GM23248 (cell line): ENCODE measurements around the gene ZNF804B. TPM values are rescaled to one million over a fixed set of nuclear protein-coding genes. Genes with fewer than 3 reads are reported as not detected.

Experiments used
- DNase-seq: peaks from one replicate; pipeline ENCODE4 v3.0.0-alpha.2; 2015
- H2AFZ ChIP-seq: fragments of 200-600 bp; sonication (generic); 2 replicates; pipeline ENCODE4 v1.6.1; 2016; ENCODE audit warnings: antibody characterized with exemption
- H3F3A ChIP-seq: fragments of 200-600 bp; sonication (generic); 2 replicates; pipeline ENCODE4 v1.6.1; 2016; ENCODE audit warnings: mild to moderate bottlenecking, antibody characterized with exemption, mixed run types; ENCODE audit not compliant: insufficient read depth
- H3K27ac ChIP-seq: fragments of 200-600 bp; sonication (generic); 2 replicates; pipeline ENCODE4 v1.5.1; 2016; ENCODE audit warnings: mild to moderate bottlenecking
- H3K27me3 ChIP-seq: fragments of 200-600 bp; sonication (generic); replicated peaks from 2 replicates; pipeline ENCODE4 v1.6.1; 2016; ENCODE audit warnings: mild to moderate bottlenecking; ENCODE audit not compliant: insufficient read depth
- H3K36me3 ChIP-seq: fragments of 200-600 bp; sonication (generic); 2 replicates; pipeline ENCODE4 v1.6.1; 2016; ENCODE audit warnings: low read depth, mild to moderate bottlenecking
- H3K4me1 ChIP-seq: fragments of 200-600 bp; sonication (generic); 2 replicates; pipeline ENCODE4 v1.6.1; 2016; ENCODE audit warnings: mild to moderate bottlenecking; ENCODE audit not compliant: insufficient read depth
- H3K4me2 ChIP-seq: fragments of 200-600 bp; sonication (generic); one replicate; pipeline ENCODE4 v1.6.1; 2016; ENCODE audit warnings: mild to moderate bottlenecking; ENCODE audit not compliant: unreplicated experiment
- H3K4me3 ChIP-seq: fragments of 200-600 bp; sonication (generic); 2 replicates; pipeline ENCODE4 v1.5.1; 2016; ENCODE audit warnings: mild to moderate bottlenecking
- H3K79me2 ChIP-seq: fragments of 200-600 bp; sonication (generic); 2 replicates; pipeline ENCODE4 v1.6.1; 2016; ENCODE audit warnings: mild to moderate bottlenecking; ENCODE audit not compliant: insufficient read depth
- H3K9ac ChIP-seq: fragments of 200-600 bp; sonication (generic); 2 replicates; pipeline ENCODE4 v1.6.1; 2016; ENCODE audit warnings: mild to moderate bottlenecking
- H3K9me2 ChIP-seq: fragments of 200-600 bp; sonication (generic); 2 replicates; pipeline ENCODE4 v1.6.1; 2016; ENCODE audit warnings: mixed run types, mild to moderate bottlenecking, moderate library complexity; ENCODE audit not compliant: insufficient read depth
- H3K9me3 ChIP-seq: fragments of 200-600 bp; sonication (generic); one replicate; pipeline ENCODE4 v1.6.1; 2017; ENCODE audit warnings: low read depth
- H4K20me1 ChIP-seq: fragments of 200-600 bp; sonication (generic); 2 replicates; pipeline ENCODE4 v1.6.0; 2016; ENCODE audit not compliant: insufficient read depth
- EZH2 ChIP-seq: fragments of 200-600 bp; sonication (generic); IDR thresholded peaks from 2 replicates; pipeline ENCODE4 v1.6.1; 2018; ENCODE audit warnings: antibody characterized with exemption, mild to moderate bottlenecking; ENCODE audit not compliant: insufficient read depth, poor library complexity, severe bottlenecking
- EZH2phosphoT487 ChIP-seq: fragments of 200-600 bp; sonication (generic); IDR thresholded peaks from 2 replicates; pipeline ENCODE4 v1.6.1; 2018; ENCODE audit warnings: antibody characterized with exemption, moderate library complexity, mild to moderate bottlenecking, low read depth; ENCODE audit not compliant: insufficient read depth
- WGBS, 2 experiments: methylation state at CpG; one replicate each; pipeline ENCODE4 v1.1.6; 2015 to 2017; ENCODE audit warnings: low lambda C conversion rate in 2 of 2, low coverage in 1 of 2; ENCODE audit errors: missing lambda C conversion rate in 2 of 2; 5-methylcytosine and 5-hydroxymethylcytosine counted together
- in situ Hi-C: fragments of 300-500 bp; cut with MboI; formaldehyde crosslinking; loops from 2 replicates; pipeline ENCODE4 v1.15.0; 2020
- polyA plus RNA-seq: library from polyadenylated mRNA; unstranded; fragments of >200 nt; fragmentation: Nextera tagmentation; extraction: Ambion mirVana; gene quantifications from 2 replicates; pipeline ENCODE4 v1.2.1, GENCODE V29; 2016
- total RNA-seq: library from RNA; depleted of rRNA; stranded (reverse); fragments of >200 nt; shearing (Covaris generic); gene quantifications from 2 replicates; pipeline ENCODE4 v1.2.3, GENCODE V29; 2014

ZNF804B gene
- total and polyA plus RNA-seq, 2 experiments from 2014 or later, result not detected

- Histone ChIP-seq H3K9ac (no peak overlapping the region), H3K9me2 (no peaks in the 10 kb centered on the region), H3K79me2 (no peaks in the 10 kb centered on the region), H3K4me1 (no peaks in the 10 kb centered on the region), H2AFZ (no peak overlapping the region), H3F3A (no peaks in the 10 kb centered on the region), H4K20me1 (no peaks in the 10 kb centered on the region), H3K36me3 (no peaks in the 10 kb centered on the region), H3K4me3 (no peak overlapping the region), H3K27me3 (no peaks in the 10 kb centered on the region), H3K9me3 (no peaks in the 10 kb centered on the region), H3K4me2 (no peak overlapping the region), H3K27ac (no peak overlapping the region)
- WGBS, 2 experiments, result 25 to 35% methylated on average over 2 of the region's 2 CpGs
- in situ Hi-C loops, result no loop called here
- DNase-seq, result no peak
- TF ChIP-seq EZH2phosphoT487 (no peak), EZH2 (no peak)
Measured at GRCh38 chr7:89265631-89266030, 506.1 kb downstream of the ZNF804B start.

DNA sequence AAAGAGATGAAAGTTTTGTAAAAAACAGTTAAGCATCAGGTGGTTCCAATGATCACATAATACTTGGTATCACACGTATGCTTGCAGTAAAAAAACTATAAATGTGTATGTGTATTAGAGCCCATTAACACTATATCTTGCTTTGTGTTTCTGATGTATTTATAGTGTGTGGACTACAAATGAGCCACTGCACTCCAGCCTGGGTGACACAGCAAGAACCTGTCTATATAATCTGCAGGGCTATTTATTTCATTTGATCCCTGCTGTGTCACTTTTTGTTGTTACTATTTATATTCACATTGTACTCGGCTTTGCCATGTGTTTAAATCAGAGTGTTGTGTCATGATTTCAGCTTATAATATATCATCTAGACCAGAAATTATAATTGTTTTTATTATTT lies 523.8 kb downstream of the ZNF804B start:
- Histone ChIP-seq H3K9me2 (no peaks in the 10 kb centered on the region), H3K9me3 (no peaks in the 10 kb centered on the region), H3K79me2 (no peaks in the 10 kb centered on the region), H3K9ac (no peak overlapping the region), H3K4me2 (no peak overlapping the region), H3K27me3 (no peaks in the 10 kb centered on the region), H3K27ac (no peak overlapping the region), H3F3A (no peaks in the 10 kb centered on the region), H3K36me3 (no peaks in the 10 kb centered on the region), H2AFZ (no peak overlapping the region), H4K20me1 (no peaks in the 10 kb centered on the region), H3K4me3 (no peak overlapping the region), H3K4me1 (no peaks in the 10 kb centered on the region)
- TF ChIP-seq EZH2, result no peak
- no peak for TF ChIP-seq EZH2phosphoT487
- WGBS, 2 experiments, result 26 to 31% methylated on average over 2 of the region's 2 CpGs
- in situ Hi-C loops, result no loop called here
- no peak for DNase-seq

DNA sequence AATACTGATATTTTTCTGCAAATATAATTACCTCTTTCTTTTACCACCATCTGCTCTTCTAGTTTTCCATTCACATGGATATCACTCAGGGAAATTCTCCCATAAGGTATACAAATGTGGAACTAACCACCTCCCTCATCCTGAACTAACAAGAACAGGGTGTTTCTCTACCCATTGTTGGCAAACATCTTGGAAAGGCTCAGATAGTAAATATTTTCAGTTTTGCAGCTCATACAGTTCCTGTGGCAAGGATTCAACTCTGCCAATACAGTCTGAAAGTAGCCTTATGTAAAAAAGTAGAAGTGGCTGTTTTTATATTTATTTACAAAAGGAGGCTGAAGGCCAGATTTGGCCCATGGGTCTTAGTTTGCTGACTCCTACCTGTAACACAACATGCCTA lies 549.0 kb downstream of the ZNF804B start:
- Histone ChIP-seq H3K4me1 (no peaks in the 10 kb centered on the region), H3K27ac (no peak overlapping the region), H3K4me2 (no peak overlapping the region), H3K36me3 (no peaks in the 10 kb centered on the region), H4K20me1 (no peaks in the 10 kb centered on the region), H3F3A (no peaks in the 10 kb centered on the region), H3K79me2 (no peaks in the 10 kb centered on the region), H3K9me2 (no peaks in the 10 kb centered on the region), H3K4me3 (no peak overlapping the region), H3K9me3 (no peaks in the 10 kb centered on the region), H2AFZ (no peak overlapping the region), H3K27me3 (no peaks in the 10 kb centered on the region), H3K9ac (no peak overlapping the region)
- no peak for DNase-seq
- in situ Hi-C loops, result no loop called here
- TF ChIP-seq EZH2phosphoT487 (no peak), EZH2 (no peak)

- no peaks in the 10 kb centered on the region for H3K27me3 ChIP-seq
- H3K9ac ChIP-seq, result no peak overlapping the region
- H3K27ac ChIP-seq, result no peak overlapping the region
- no peak overlapping the region for H3K4me3 ChIP-seq
- no peaks in the 10 kb centered on the region for H4K20me1 ChIP-seq
- H3K4me1 ChIP-seq, result no peaks in the 10 kb centered on the region
- no peaks in the 10 kb centered on the region for H3K9me2 ChIP-seq
- H3F3A ChIP-seq, result no peaks in the 10 kb centered on the region
- 55 to 61% methylated on average over 4 of the region's 4 CpGs for WGBS, 2 experiments
- TF ChIP-seq EZH2 (no peak), EZH2phosphoT487 (no peak)
- no peak overlapping the region for H3K4me2 ChIP-seq
- no peaks in the 10 kb centered on the region for H3K79me2 ChIP-seq
- in situ Hi-C loops, result no loop called here
- no peaks in the 10 kb centered on the region for H3K9me3 ChIP-seq
- H3K36me3 ChIP-seq, result no peaks in the 10 kb centered on the region
- DNase-seq, result no peak
- H2AFZ ChIP-seq, result no peak overlapping the region
Measured at GRCh38 chr7:89311886-89312285, 552.4 kb downstream of the ZNF804B start.

- TF ChIP-seq EZH2phosphoT487, result no peak
- TF ChIP-seq EZH2, result no peak
- H3K79me2 ChIP-seq, result no peaks in the 10 kb centered on the region
- DNase-seq, result no peak
- no peaks in the 10 kb centered on the region for H3K9me3 ChIP-seq
- in situ Hi-C loops, result no loop called here
- H3K4me1 ChIP-seq, result no peaks in the 10 kb centered on the region
- no peak overlapping the region for H3K9ac ChIP-seq
- no peak overlapping the region for H3K27ac ChIP-seq
- no peaks in the 10 kb centered on the region for H3K27me3 ChIP-seq
- H3K4me2 ChIP-seq, result no peak overlapping the region
- H4K20me1 ChIP-seq, result no peaks in the 10 kb centered on the region
- no peaks in the 10 kb centered on the region for H3K36me3 ChIP-seq
- H3K4me3 ChIP-seq, result no peak overlapping the region
- no peak overlapping the region for H2AFZ ChIP-seq
- no peaks in the 10 kb centered on the region for H3F3A ChIP-seq
- H3K9me2 ChIP-seq, result no peaks in the 10 kb centered on the region
Measured at GRCh38 chr7:89312551-89312950, 553.1 kb downstream of the ZNF804B start.
